MM.1S (cell line): Measurements from ENCODE around the gene GSN.

ENCODE experiments used
- DNase-seq: peaks from one replicate; pipeline ENCODE4 v3.0.0-alpha.2; 2015
- H2AFZ ChIP-seq: fragments of 300-600 bp; sonication (generic); 2 replicates; pipeline ENCODE4 v1.6.0; 2016; ENCODE audit warnings: antibody characterized with exemption, low read length
- H3F3A ChIP-seq: fragments of 300-600 bp; sonication (generic); 2 replicates; pipeline ENCODE4 v1.6.1; 2016; ENCODE audit warnings: mild to moderate bottlenecking, antibody characterized with exemption, low read length, moderate library complexity, mixed read lengths; ENCODE audit not compliant: insufficient read depth
- H3K27ac ChIP-seq: fragments of 300-600 bp; sonication (generic); 2 replicates; pipeline ENCODE4 v1.5.1; 2016; ENCODE audit warnings: mild to moderate bottlenecking, low read length
- H3K27me3 ChIP-seq: fragments of 300-600 bp; sonication (generic); replicated peaks from 2 replicates; pipeline ENCODE4 v1.6.0; 2016; ENCODE audit warnings: low read length; ENCODE audit not compliant: insufficient read depth
- H3K36me3 ChIP-seq: fragments of 300-600 bp; sonication (generic); replicated peaks from 2 replicates; pipeline ENCODE4 v1.6.1; 2016; ENCODE audit warnings: mild to moderate bottlenecking, low read length, mixed read lengths; ENCODE audit not compliant: insufficient read depth
- H3K4me1 ChIP-seq: fragments of 300-600 bp; sonication (generic); 2 replicates; pipeline ENCODE4 v1.6.1; 2016; ENCODE audit warnings: low read length, mixed read lengths
- H3K4me2 ChIP-seq: fragments of 300-600 bp; sonication (generic); 2 replicates; pipeline ENCODE4 v1.6.0; 2016; ENCODE audit warnings: low read depth, low read length
- H3K4me3 ChIP-seq: fragments of 300-600 bp; sonication (generic); 2 replicates; pipeline ENCODE4 v1.5.1; 2016; ENCODE audit warnings: low read length, mixed read lengths
- H3K79me2 ChIP-seq: fragments of 300-600 bp; sonication (generic); 2 replicates; pipeline ENCODE4 v1.6.1; 2016; ENCODE audit warnings: mixed run types, low read length, mixed read lengths
- H3K9ac ChIP-seq: fragments of 300-600 bp; sonication (generic); 2 replicates; pipeline ENCODE4 v1.6.1; 2016; ENCODE audit warnings: low read length, mixed read lengths
- H3K9me2 ChIP-seq: fragments of 300-600 bp; sonication (generic); replicated peaks from 2 replicates; pipeline ENCODE4 v1.6.1; 2016; ENCODE audit warnings: mild to moderate bottlenecking, low read length, mixed read lengths; ENCODE audit not compliant: insufficient read depth
- H3K9me3 ChIP-seq: fragments of 300-600 bp; sonication (generic); replicated peaks from 2 replicates; pipeline ENCODE4 v1.6.1; 2016; ENCODE audit warnings: mild to moderate bottlenecking, low read length, mixed read lengths; ENCODE audit not compliant: insufficient read depth
- H4K20me1 ChIP-seq: fragments of 300-600 bp; sonication (generic); 2 replicates; pipeline ENCODE4 v1.6.1; 2016; ENCODE audit warnings: mild to moderate bottlenecking, low read length, moderate library complexity, mixed read lengths; ENCODE audit not compliant: insufficient read depth
- CTCF ChIP-seq: fragments of 300-600 bp; sonication (generic); IDR thresholded peaks from 2 replicates; pipeline ENCODE4 v1.5.1; 2016; ENCODE audit warnings: antibody characterized with exemption, low read length, mixed read lengths
- EZH2 ChIP-seq: fragments of 300-600 bp; sonication (generic); optimal IDR thresholded peaks from 2 replicates; pipeline ENCODE3; 2017; ENCODE audit warnings: low read depth, mild to moderate bottlenecking, antibody characterized with exemption, low read length, mixed read lengths
- EZH2phosphoT487 ChIP-seq: fragments of 300-600 bp; sonication (generic); IDR thresholded peaks from 2 replicates; pipeline ENCODE4 v1.6.1; 2018; ENCODE audit warnings: antibody characterized with exemption, low read length

The GSN gene

GRCh38 chr9:121230256-121230655 is 37.7 kb upstream of the GSN start:
- no peak for DNase-seq

GRCh38 chr9:121232251-121232650 is 35.7 kb upstream of the GSN start:
- Histone ChIP-seq H3K9me3 (no peaks in the 10 kb centered on the region), H3K79me2 (no peaks in the 10 kb centered on the region), H3K9ac (no peak overlapping the region), H3K9me2 (no peaks in the 10 kb centered on the region), H3K4me3 (no peak overlapping the region), H4K20me1 (no peaks in the 10 kb centered on the region), H3K4me2 (no peak overlapping the region), H3F3A (no peaks in the 10 kb centered on the region), H3K27ac (no peak overlapping the region), H3K27me3 (no peaks in the 10 kb centered on the region), H3K36me3 (no peaks in the 10 kb centered on the region), H2AFZ (no peak overlapping the region), H3K4me1 (no peaks in the 10 kb centered on the region)
- no peak for DNase-seq
- no peak for TF ChIP-seq EZH2phosphoT487
- no peak for TF ChIP-seq EZH2
- no peak for TF ChIP-seq CTCF

More at GRCh38 chr9:121230256-121230655, 37.7 kb upstream of the GSN start:
- no peaks in the 10 kb centered on the region for H3F3A ChIP-seq
- H3K4me3 ChIP-seq = no peak overlapping the region
- H3K9me2 ChIP-seq = no peaks in the 10 kb centered on the region
- TF ChIP-seq EZH2 = no peak
- no peak for TF ChIP-seq CTCF
- no peak for TF ChIP-seq EZH2phosphoT487
- H4K20me1 ChIP-seq = no peaks in the 10 kb centered on the region
- no peaks in the 10 kb centered on the region for H3K79me2 ChIP-seq
- H3K4me1 ChIP-seq = no peaks in the 10 kb centered on the region
- no peak overlapping the region for H3K4me2 ChIP-seq
- no peaks in the 10 kb centered on the region for H3K9me3 ChIP-seq
- no peak overlapping the region for H3K27ac ChIP-seq
- H3K9ac ChIP-seq = no peak overlapping the region
- H3K27me3 ChIP-seq = no peaks in the 10 kb centered on the region
- H2AFZ ChIP-seq = no peak overlapping the region
- H3K36me3 ChIP-seq = no peaks in the 10 kb centered on the region

- no peaks in the 10 kb centered on the region for H3K4me1 ChIP-seq
These were observed 33.8 kb upstream of the GSN start for GRCh38 chr9:121233906-121234831.

More at GRCh38 chr9:121233906-121234831, 33.8 kb upstream of the GSN start:
- no peak for DNase-seq
- no peaks in the 10 kb centered on the region for H3K36me3 ChIP-seq
- no peak overlapping the region for H3K9ac ChIP-seq
- H3K27ac ChIP-seq = no peak overlapping the region
- H3F3A ChIP-seq = no peaks in the 10 kb centered on the region
- H2AFZ ChIP-seq = no peak overlapping the region
- no peaks in the 10 kb centered on the region for H3K9me2 ChIP-seq
- no peak overlapping the region for H3K4me3 ChIP-seq
- H4K20me1 ChIP-seq = no peaks in the 10 kb centered on the region
- H3K79me2 ChIP-seq = no peaks in the 10 kb centered on the region
- no peak overlapping the region for H3K4me2 ChIP-seq
- TF ChIP-seq EZH2phosphoT487 (no peak), CTCF (no peak), EZH2 (no peak)
- no peaks in the 10 kb centered on the region for H3K9me3 ChIP-seq
- no peaks in the 10 kb centered on the region for H3K27me3 ChIP-seq
